GM18907 (cell line): Measurements from ENCODE around the gene CFAP92.

ENCODE experiments used
- ATAC-seq: cut with Tn5 transposase; IDR thresholded peaks from one replicate; pipeline ENCODE4 v1.9.1; 2021; ENCODE audit warnings: mild to moderate bottlenecking, moderate library complexity; ENCODE audit not compliant: unreplicated experiment

Gene CFAP92

GRCh38 chr3:129026728-129027543, 33.1 kb upstream of the CFAP92 start:
- peak; percentile 96 for ATAC-seq

DNA sequence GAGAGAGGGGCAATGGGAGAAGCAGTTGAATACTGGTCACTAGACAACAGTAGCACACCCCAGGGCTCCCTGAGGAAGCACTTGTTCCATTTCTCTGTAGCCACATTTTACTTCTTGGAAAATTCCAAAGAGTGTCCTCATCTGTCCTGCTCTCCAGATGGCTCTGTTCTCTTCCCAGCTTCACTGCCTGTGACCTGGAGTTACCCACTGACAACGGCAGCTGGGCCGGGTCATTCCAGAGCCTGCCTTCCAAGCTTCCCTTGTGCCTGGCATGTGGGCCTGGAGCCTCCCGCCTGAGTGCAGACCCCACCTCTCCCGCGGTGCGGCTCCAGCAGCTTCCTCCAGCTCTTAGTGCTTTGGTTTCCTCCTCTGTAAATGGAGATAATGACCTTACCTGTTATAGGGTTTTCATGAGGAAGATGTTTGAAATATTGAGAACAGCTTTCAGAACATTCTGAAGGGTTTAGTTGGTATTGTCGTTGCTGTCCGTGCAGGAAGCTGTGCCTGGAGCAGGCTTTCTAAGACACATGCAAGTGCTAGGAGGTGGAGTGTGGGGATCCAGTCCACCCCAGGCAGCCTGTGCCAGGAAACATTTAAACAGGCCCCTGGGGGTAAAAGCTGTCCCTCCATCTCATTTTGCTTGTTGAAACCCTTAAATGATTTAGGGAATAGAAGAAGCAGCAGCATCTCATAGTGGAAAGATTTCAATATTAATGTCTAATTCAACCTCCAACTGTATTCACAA, 32.0 kb upstream of the CFAP92 start:
- ATAC-seq: no peak

- ATAC-seq: no peak
Measured at GRCh38 chr3:129025108-129025507, 31.2 kb upstream of the CFAP92 start.

DNA sequence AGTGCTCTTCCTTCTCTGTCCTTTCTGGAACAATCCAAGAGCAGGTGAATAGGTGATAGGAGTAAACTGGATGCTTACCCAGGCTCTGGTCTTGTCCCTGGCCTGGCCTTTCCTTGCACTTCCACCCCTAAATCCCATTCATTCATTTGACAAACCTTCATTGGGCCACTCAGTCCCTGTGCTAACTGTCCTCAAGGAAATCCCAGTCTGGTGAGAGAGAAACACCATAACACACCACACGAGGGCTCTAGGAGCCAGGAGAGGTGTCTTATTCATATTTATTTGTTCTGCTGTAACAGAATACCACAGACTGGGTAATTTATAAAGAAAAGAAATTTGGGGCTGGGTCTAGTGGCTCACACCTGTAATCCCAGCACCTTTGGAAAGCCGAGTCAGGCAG, 30.0 kb upstream of the CFAP92 start:
- ATAC-seq: no peak

- ATAC-seq: no peak
Measured at GRCh38 chr3:129023008-129023358, 29.1 kb upstream of the CFAP92 start.

GRCh38 chr3:129022114-129023007, 28.5 kb upstream of the CFAP92 start:
- no peak for ATAC-seq

- ATAC-seq: no peak
Measured at GRCh38 chr3:129021140-129021551, 27.3 kb upstream of the CFAP92 start.

DNA sequence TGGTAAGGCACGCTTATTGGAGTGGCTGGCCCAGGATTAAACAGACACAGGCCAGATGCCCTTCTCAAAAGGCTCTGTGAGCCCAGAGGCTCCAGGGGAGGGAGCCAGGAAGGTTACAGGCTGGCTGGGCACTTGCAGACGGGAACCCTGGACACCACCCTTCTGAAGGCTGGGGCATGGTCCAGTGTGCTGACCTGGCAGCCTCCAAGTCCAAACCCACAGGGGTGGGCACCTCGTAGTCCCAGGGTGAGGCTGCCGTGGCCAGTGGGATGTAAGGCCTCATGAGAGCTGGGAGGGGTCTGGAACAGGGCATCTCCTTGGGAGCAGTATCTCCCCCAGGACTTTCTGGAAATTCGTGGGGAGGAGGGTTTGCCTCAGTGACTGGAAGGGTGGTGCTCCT, 26.8 kb upstream of the CFAP92 start:
- ATAC-seq: no peak

- no peak for ATAC-seq
Measured at GRCh38 chr3:129019266-129019665, 25.4 kb upstream of the CFAP92 start.

- ATAC-seq: no peak
Measured at GRCh38 chr3:129018751-129019150, 24.9 kb upstream of the CFAP92 start.

DNA sequence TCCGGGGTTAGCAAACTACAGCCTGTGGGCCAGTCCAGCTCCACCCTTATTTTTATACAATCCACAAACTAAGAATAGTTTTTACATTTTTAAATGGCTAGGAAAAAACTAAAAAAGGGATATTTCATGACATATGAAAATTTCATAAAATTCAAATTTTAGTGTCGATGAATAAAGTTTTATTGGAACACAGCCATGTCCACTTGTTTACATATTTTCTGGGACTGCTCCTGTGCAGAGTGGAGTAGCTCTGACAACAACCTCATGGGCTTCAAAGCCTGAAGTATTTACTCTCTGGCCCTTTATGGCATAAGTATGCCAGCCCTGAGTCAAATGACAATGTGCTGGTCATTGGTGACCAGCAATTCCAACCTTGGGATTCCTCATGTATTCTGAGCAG, 24.4 kb upstream of the CFAP92 start:
- no peak for ATAC-seq

- ATAC-seq: no peak
Measured at GRCh38 chr3:129017484-129017899, 23.6 kb upstream of the CFAP92 start.

DNA sequence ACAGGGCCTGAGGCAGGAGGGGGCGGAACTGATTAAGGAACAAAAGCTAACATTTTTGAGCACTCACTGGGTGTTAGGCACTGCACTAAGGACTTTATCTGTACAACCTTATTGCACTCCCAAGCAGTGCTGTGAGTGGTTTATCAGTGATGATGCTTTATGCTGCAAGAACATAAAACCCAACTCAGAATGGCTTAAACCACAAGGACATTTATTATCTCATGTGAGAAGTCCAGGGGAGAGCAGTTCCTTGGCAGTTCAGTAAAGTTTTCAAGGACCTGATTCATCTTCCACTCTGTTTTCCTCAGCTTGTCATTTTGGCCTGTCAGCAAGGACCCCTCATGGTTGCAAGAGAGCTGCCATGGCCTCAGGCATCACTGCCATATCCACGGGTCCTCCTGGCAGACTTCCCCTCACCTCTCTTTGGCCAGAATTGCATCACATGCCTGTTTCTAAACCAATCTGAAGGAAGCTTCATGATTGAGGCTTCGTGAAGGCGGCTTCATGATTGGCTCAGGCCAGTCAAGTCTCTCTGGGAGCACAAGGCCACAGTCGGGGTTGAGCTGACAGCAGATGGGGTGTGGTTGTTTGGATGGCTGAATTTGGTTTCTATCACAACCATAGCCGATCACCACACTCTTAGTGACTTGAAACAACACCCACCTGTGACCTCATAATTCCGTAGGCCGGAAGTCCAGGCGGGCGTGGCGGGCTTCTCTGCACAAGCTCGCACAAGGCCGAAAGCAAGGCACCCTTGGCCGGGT, 23.0 kb upstream of the CFAP92 start:
- ATAC-seq: no peak

DNA sequence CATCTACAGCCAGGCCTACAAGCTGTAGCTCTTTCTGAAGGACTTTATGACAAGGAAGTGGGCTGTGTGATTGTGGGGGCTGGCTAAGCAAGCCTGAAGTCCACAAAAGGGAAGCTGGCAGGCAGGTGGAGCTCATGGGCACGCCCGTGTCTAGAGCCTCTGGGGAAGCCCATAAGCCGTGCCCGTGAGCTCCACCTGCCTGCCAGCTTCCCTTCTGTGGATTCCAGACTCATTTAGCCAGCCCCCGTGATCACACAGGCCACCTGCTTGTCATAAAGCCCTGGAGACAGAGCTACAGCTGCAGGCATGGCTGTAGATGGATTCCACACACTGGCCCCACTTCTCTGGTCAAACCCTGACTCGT, 22.5 kb upstream of the CFAP92 start:
- ATAC-seq: peak; percentile 56

DNA sequence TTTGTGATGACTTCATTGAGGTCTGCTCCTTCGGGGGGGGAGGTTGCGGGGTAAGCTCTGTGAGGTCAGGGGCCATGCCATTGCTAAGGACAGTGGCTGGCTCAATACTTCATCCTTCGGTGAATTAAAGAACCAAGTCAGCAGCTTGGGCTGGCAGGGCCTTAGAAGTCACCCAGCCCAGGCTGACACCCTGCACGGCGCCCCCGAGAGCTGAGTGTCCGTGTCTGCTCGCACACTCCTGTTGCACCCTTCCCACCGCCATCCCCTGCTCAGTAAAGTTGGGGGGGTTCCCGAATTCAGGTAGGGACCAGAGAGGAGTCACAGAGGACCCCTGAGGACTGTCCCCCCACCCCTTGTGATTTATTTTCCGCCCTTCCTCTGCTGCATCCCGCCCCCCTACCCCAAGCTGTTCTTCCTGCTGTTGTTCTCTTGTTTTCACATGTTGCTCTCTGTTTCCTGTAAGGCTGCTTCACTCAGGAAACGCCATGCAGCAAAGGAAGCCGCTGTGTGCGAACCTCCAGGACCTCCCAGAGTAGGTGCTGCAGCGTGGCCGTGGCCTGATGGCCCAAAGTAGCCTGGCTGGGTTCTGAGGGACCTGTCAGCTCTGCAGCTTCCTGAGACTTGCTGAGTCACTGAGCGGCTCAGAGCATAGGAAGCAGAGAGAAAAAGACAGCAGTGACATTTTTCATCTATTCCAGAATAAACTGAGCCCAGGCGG, 21.7 kb upstream of the CFAP92 start:
- ATAC-seq: no peak

DNA sequence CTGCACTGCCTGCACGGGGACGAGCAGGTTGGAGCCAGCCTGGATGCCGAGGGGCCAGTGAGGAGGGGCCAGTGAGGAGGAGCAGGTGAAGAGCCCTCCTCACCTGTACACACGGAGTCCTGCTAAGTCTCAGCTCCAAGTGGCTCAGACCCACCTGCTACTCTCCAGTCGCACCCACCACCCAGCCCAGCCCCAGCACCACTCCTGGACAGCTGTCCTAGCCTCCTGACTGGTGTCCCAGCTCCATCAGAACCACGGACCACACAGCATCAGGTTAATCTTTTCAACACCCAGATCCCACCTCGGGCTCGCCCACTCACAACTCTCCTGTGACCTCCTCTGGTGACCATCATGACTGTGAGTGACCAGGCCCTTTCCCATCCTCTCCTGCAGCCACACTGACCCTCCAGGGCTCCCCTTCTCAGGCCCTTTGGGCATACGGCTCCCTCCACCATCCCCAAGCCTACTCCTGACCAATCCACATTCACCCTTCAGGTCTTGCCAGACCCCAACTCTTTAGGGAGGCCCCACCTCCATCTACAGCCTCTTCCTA, 21.0 kb upstream of the CFAP92 start:
- ATAC-seq: no peak

DNA sequence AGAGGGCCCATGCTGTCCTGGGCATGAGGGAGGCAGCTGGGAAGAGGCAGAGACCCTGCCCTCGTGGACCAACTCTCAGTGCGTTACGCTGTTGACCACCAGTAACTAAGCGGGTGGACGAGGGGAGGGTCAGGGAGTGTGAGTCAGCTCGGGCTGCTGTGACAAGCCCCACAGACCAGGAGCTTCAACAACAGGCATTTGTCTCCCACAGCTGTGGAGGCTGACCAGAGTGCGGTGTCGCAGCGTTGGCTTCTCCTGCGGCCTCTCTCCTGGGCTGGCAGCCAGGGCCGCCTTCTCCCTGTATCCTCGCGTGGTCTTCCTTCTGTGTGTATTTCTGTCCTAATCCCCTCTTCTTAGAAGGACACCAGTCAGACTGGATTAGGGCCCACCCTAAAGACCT, 20.3 kb upstream of the CFAP92 start:
- ATAC-seq: no peak

GRCh38 chr3:129013491-129013891, 19.6 kb upstream of the CFAP92 start:
- ATAC-seq: no peak

DNA sequence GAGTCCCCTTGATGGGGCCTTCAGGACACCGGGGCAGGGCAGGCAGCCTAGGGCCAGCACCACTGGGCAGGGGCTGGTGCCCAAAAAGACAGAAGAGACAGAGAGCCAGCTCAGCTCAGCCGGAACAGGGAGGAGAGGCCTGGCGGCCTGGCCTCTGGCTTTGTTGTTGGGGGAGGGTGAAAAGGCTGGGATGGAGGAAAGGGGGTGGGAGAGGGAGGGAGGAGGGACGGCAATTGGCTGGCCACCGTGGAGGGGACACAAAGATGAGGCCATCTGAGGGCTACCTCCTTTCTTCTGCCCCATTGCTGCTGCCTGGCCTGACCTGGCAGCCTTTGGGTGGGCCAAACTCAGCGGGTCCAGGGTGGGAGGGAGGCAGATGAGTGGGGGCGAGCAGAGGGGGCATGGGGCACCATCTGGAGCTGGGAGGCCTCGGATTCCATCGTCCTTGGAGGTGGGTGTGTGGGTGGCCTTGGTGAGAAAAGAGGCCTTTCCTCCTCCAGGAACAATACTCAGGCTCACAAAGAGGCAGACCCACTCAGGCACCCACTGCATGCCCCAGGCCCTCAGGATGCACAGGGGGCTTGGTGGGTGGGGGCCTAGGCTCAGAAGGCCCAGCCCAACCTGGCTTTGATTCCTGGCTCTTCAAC, 16.6 kb upstream of the CFAP92 start:
- no peak for ATAC-seq
